C4-2B (cell line): ENCODE data around the gene ATP8B2.

Experiments used
- CTCF ChIP-seq: fragments of 450-650 bp; conservative IDR thresholded peaks from 2 replicates; pipeline ENCODE4 v1.5.1; 2017; ENCODE audit warnings: mild to moderate bottlenecking
- ZFX ChIP-seq: fragments of 450-650 bp; IDR thresholded peaks from 2 replicates; pipeline ENCODE4 v1.6.1; 2017

- TF ChIP-seq ZFX (no peak), CTCF (no peak)
Observed at GRCh38 chr1:154288661-154289060, 36.7 kb upstream of the ATP8B2 start.
